Right lobe of liver (tissue), 6 donors: ENCODE results near the gene PDXP. TPM values are rescaled to one million over a fixed set of nuclear protein-coding genes. Genes with fewer than 3 reads are reported as not detected.
A peak's percentile ranks its signal among the peaks of the same experiment; 100 is the strongest.
"Not testable (repeated sequence)": the region's sequence is repeated elsewhere in the genome, so short reads cannot be mapped to it uniquely, and the experiment has no call there.

ENCODE experiments used
- ATAC-seq, 4 donors: fragments of 200-7000 bp; cut with Tn5 transposase; one replicate each; pipeline ENCODE4 v1.9.1; 2020; ENCODE audit warnings: mild to moderate bottlenecking in 4 of 4, moderate library complexity in 4 of 4
- DNase-seq, 3 donors: peaks; one replicate each; pipeline ENCODE4 v3.0.0-alpha.2; 2020
- H3K27ac ChIP-seq, 3 donors: fragments of 200-600 bp; one replicate each; pipeline ENCODE4 v1.8.0; 2022
- H3K27me3 ChIP-seq, 2 donors: fragments of 200-600 bp; one replicate each; pipeline ENCODE4 v1.8.0; 2022
- H3K36me3 ChIP-seq, 4 donors: fragments of 200-600 bp; sonication (generic) in 1 of 4; one replicate each; pipeline versions ENCODE4 v1.5.1 to v1.8.0; 2017 to 2022; ENCODE audit warnings: control low read depth in 1 of 4
- H3K4me1 ChIP-seq, 4 donors: fragments of 200-600 bp; sonication (generic) in 1 of 4; one replicate each; pipeline versions ENCODE4 v1.5.1 to v1.8.0; 2017 to 2022; ENCODE audit warnings: control low read depth in 1 of 4
- H3K4me3 ChIP-seq, 3 donors: fragments of 200-600 bp; one replicate each; pipeline ENCODE4 v1.8.0; 2022
- H3K9me3 ChIP-seq, 4 donors: fragments of 200-600 bp; sonication (generic) in 1 of 4; one replicate each; pipeline versions ENCODE4 v1.5.1 to v1.8.0; 2017 to 2022; ENCODE audit warnings: control low read depth in 1 of 4
- POLR2A ChIP-seq: fragments of 450-650 bp; IDR thresholded peaks from one replicate; pipeline ENCODE4 v1.6.1; 2017; ENCODE audit warnings: antibody characterized with exemption, mild to moderate bottlenecking
- WGBS: methylation state at CpG from one replicate; pipeline ENCODE4 v1.1.6; 2018; ENCODE audit warnings: low coverage, low lambda C conversion rate; ENCODE audit not compliant: insufficient coverage; ENCODE audit errors: missing lambda C conversion rate; 5-methylcytosine and 5-hydroxymethylcytosine counted together
- intact Hi-C, 2 donors: fragments of 100-400 bp; cut with DNase I; formaldehyde crosslinking; loops; one replicate each; pipeline versions ENCODE4 v1.11.2 to v1.14.1; 2022
- total RNA-seq, 6 experiments: library from RNA; depleted of rRNA in 2 of 6; stranded (reverse); fragments of >200 nt in 2 of 6; fragmentation: NEBNext Ultra II Directional in 3 of 6; extraction: Animal tissue kit (Norgen Biotek cat#: 25700) in 3 of 6; gene quantifications; one replicate each; pipeline versions ENCODE4 v1.1.0 to v1.2.4, GENCODE V29; 2016 to 2023
- TF ChIP-seq, protein P1 (sequence below), 4 donors: fragments of 200-600 bp in 3 of 4; fragments of 450-650 bp in 1 of 4; IDR thresholded peaks; one replicate each; pipeline versions ENCODE4 v1.5.1 to v1.8.0; 2016 to 2022; ENCODE audit warnings: antibody characterized with exemption in 4 of 4, mild to moderate bottlenecking in 2 of 4
- donor health status: DM: no; HTN: yes; CAD: no.
- donor health status: DM: no; HTN: no; CAD: no.
- donor health status: DM: no; HTN: no; CAD: no.
- donor health status: DM: no; HTN: yes; CAD: no.
- donor health status: DM: no; HTN: yes; CAD: no.

The PDXP gene
- total RNA-seq, 6 experiments from 2014 or later, result 15.7 to 63.4 (median 34.4) TPM

DNA sequence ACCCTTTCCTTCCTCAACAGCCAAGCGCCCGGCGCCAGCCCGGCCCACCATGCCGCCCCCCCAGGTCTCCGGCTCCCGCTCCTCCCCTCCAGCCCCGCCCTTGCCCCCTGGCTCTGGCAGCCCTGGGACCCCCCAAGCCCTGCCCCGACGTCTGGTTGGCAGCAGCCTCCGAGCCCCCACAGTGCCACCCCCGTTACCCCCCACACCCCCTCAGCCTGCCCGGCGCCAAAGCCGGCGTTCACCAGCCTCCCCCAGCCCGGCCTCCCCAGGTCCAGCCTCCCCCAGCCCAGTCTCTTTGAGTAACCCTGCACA is 3.3 kb upstream of the PDXP start:
- intact Hi-C loops, result no loop called here
- DNase-seq (peak in 1 of 3 donors; percentile 42), ATAC-seq (no peak)
- Histone ChIP-seq H3K27ac (no peak overlapping the region), H3K27me3 (no peaks in the 10 kb centered on the region), H3K9me3 (no peaks in the 10 kb centered on the region), H3K36me3 (no peaks in the 10 kb centered on the region), H3K4me1 (peaks cover 0 to 13% (median 0%) of the 10 kb centered on the region in 4 donors), H3K4me3 (no peak overlapping the region)
- TF ChIP-seq, protein P1, sequence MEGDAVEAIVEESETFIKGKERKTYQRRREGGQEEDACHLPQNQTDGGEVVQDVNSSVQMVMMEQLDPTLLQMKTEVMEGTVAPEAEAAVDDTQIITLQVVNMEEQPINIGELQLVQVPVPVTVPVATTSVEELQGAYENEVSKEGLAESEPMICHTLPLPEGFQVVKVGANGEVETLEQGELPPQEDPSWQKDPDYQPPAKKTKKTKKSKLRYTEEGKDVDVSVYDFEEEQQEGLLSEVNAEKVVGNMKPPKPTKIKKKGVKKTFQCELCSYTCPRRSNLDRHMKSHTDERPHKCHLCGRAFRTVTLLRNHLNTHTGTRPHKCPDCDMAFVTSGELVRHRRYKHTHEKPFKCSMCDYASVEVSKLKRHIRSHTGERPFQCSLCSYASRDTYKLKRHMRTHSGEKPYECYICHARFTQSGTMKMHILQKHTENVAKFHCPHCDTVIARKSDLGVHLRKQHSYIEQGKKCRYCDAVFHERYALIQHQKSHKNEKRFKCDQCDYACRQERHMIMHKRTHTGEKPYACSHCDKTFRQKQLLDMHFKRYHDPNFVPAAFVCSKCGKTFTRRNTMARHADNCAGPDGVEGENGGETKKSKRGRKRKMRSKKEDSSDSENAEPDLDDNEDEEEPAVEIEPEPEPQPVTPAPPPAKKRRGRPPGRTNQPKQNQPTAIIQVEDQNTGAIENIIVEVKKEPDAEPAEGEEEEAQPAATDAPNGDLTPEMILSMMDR (IDR thresholded peaks at IDR 0.05), result no peak
- TF ChIP-seq POLR2A, result no peak
- WGBS, result 92% methylated on average over 9 of the region's 17 CpGs

GRCh38 chr22:37656583-37656982 is 1.9 kb upstream of the PDXP start:
- ATAC-seq, H3K27me3 ChIP-seq, H3K9me3 ChIP-seq, H3K36me3 ChIP-seq, H3K4me3 ChIP-seq, H3K27ac ChIP-seq, DNase-seq, intact Hi-C loops: not testable (repeated sequence)
- WGBS, result 100% methylated on average over 4 of the region's 4 CpGs
- peaks cover 0 to 27% (median 6%) of the 10 kb centered on the region in 4 donors for H3K4me1 ChIP-seq

DNA sequence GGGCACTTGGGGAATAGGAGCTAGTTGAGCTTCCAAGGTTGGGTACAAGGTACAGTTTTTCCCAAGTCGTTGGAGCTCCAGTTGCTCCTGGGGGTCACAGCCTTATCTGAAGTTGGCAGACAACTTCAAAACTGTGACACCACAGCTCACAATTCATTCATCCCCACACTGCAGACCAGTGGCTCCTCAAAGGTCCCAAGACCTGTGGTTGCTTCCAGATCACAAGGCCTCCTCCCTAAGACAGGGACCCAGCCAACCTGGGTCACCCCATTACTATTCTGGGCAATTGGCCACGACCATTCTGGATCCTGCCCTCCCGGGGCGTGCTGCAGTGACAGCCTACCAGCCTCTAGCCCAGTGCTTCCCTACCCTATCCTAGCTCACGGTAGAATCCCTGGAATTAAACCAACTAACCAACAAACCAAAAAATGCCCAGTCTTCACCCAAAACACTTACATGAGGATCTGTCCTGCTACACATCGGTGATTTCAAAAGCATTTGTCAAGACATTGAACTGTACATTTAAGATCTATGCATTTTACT is 862 bp upstream of the PDXP start:
- Histone ChIP-seq H3K27me3 (no peaks in the 10 kb centered on the region), H3K4me1 (peaks cover 0 to 36% (median 11%) of the 10 kb centered on the region in 4 donors), H3K36me3 (no peaks in the 10 kb centered on the region), H3K4me3 (peak overlapping the region; percentile 42 to 85 (median 44)), H3K9me3 (no peaks in the 10 kb centered on the region), H3K27ac (peak overlapping the region; percentile 44 to 65 (median 46))
- ATAC-seq, result no peak
- no peak for DNase-seq
- intact Hi-C loops, result no loop called here
- TF ChIP-seq POLR2A, result no peak
- TF ChIP-seq, protein P1 (IDR thresholded peaks at IDR 0.05), result no peak
- 0% methylated on average over 3 of the region's 6 CpGs for WGBS

DNA sequence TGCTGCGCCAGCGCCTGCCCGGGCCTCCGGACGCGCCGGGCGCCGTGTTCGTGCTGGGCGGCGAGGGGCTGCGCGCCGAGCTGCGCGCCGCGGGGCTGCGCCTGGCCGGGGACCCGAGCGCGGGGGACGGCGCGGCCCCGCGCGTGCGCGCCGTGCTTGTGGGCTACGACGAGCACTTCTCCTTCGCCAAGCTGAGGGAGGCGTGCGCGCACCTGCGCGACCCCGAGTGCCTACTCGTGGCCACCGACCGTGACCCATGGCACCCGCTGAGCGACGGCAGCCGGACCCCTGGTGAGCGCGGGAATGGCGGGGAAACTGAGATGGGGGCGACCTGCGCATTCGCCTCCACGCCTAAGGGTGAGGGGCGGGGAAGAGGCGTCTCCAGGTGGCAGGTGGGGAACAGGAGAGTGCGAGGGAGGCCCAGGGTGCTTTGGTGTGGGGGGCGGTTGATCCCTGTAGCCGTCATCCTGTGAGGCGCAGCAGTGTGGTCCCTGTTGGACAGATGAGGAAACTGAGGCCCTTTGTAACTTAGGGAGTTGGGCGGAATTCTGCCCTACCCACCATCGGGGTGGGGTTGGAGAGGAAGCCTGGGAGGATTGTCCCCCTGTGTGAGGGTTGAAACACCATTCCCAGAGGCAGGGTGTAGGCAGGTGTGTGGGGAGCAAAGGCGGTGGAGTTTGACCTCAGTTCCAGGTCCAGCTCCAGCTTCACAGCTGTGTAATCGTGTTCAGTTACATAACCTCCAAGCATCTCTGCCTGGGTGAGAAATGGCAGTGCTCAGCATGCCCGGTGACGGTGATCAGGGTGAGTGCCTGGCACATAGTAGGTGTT is 758 bp downstream of the PDXP start:
- WGBS, result 5% methylated on average over 10 of the region's 68 CpGs
- Histone ChIP-seq H3K4me3 (peak overlapping the region; percentile 63 to 85 (median 75)), H3K9me3 (no peaks in the 10 kb centered on the region), H3K4me1 (peaks cover 0 to 36% (median 14%) of the 10 kb centered on the region in 4 donors), H3K27ac (peak overlapping the region; percentile 57 to 77 (median 69)), H3K27me3 (no peaks in the 10 kb centered on the region), H3K36me3 (no peaks in the 10 kb centered on the region)
- ATAC-seq (peak; percentile 54 to 69 (median 59)), DNase-seq (peak; percentile 70 to 91 (median 84))
- intact Hi-C loops, result no loop called here
- TF ChIP-seq, protein P1 (IDR thresholded peaks at IDR 0.05), result no peak
- peak; percentile 80 for TF ChIP-seq POLR2A
